ENCODE measurements around the gene B3GNT3.
"Not testable (repeated sequence)": the region's sequence is repeated elsewhere in the genome, so short reads cannot be mapped to it uniquely, and the experiment has no call there.

Gene B3GNT3

GRCh38 chr19:17798599-17798998 lies 3.7 kb downstream of the B3GNT3 start:
- not testable (repeated sequence) for DNase-seq

- no peak for DNase-seq
These were observed 7.4 kb downstream of the B3GNT3 start for GRCh38 chr19:17802137-17802858.

- DNase-seq, result peak; percentile 66
These were observed 8.4 kb downstream of the B3GNT3 start for GRCh38 chr19:17803264-17803896.

- DNase-seq, result no peak
These were observed 10.5 kb downstream of the B3GNT3 start for GRCh38 chr19:17805427-17805826.

GRCh38 chr19:17806945-17807344 lies 12.0 kb downstream of the B3GNT3 start:
- DNase-seq, result no peak

GRCh38 chr19:17807731-17808316 lies 12.9 kb downstream of the B3GNT3 start:
- no peak for DNase-seq

- no peak for DNase-seq
These were observed 16.2 kb downstream of the B3GNT3 start for GRCh38 chr19:17811103-17811502.

- no peak for DNase-seq
These were observed 16.7 kb downstream of the B3GNT3 start for GRCh38 chr19:17811681-17812080.

- no peak for DNase-seq
These were observed 17.2 kb downstream of the B3GNT3 start for GRCh38 chr19:17812099-17812498.

GRCh38 chr19:17817668-17818363 lies 22.9 kb downstream of the B3GNT3 start:
- DNase-seq, result no peak

- no peak for DNase-seq
These were observed 26.3 kb downstream of the B3GNT3 start, which contains the start of gene INSL3 for GRCh38 chr19:17821190-17821589. Gene INSL3, minus strand, starts transcription at chr19:17821519. Its CDS starts 13 bp downstream, at chr19:17821506.

GRCh38 chr19:17824339-17824738 lies 29.4 kb downstream of the B3GNT3 start:
- DNase-seq, result no peak

GRCh38 chr19:17826508-17827056 lies 31.6 kb downstream of the B3GNT3 start:
- no peak for DNase-seq

GRCh38 chr19:17829855-17830566 lies 35.1 kb downstream of the B3GNT3 start:
- no peak for DNase-seq

- peak; percentile 74 for DNase-seq
These were observed 35.9 kb downstream of the B3GNT3 start for GRCh38 chr19:17830567-17831418.

- DNase-seq, result no peak
These were observed 36.5 kb downstream of the B3GNT3 start for GRCh38 chr19:17831419-17831888.

GRCh38 chr19:17832443-17833208 lies 37.7 kb downstream of the B3GNT3 start:
- DNase-seq, result no peak

GRCh38 chr19:17834350-17835181 lies 39.6 kb downstream of the B3GNT3 start:
- DNase-seq, result no peak

GRCh38 chr19:17835182-17836006 lies 40.5 kb downstream of the B3GNT3 start:
- no peak for DNase-seq
